Cardiac muscle cell (in vitro differentiated cells and primary cell): Measurements from ENCODE around the gene ZFP36L2. TPM values are rescaled to one million over a fixed set of nuclear protein-coding genes. Genes with fewer than 3 reads are reported as not detected.

Source experiments
- DNase-seq, 2 donors: peaks; one replicate each; pipeline versions ENCODE4 v3.0.0 to v3.0.0-alpha.2; 2010 to 2017; ENCODE audit warnings: low read depth in 1 of 2, low spot score in 1 of 2
- H3K27ac ChIP-seq: fragments of 200-600 bp; sonication (generic); 2 replicates; pipeline ENCODE4 v1.5.1; 2016
- H3K27me3 ChIP-seq: fragments of 200-600 bp; sonication (generic); 2 replicates; pipeline ENCODE4 v1.6.0; 2016; ENCODE audit warnings: control low read depth
- H3K36me3 ChIP-seq: fragments of 200-600 bp; sonication (generic); 2 replicates; pipeline ENCODE4 v1.5.1; 2016; ENCODE audit warnings: control low read depth
- H3K4me1 ChIP-seq: fragments of 200-600 bp; sonication (generic); 2 replicates; pipeline ENCODE4 v1.8.1; 2017; ENCODE audit warnings: low read depth, mild to moderate bottlenecking, mixed run types
- H3K4me3 ChIP-seq: fragments of 200-600 bp; sonication (generic); 2 replicates; pipeline ENCODE4 v1.5.1; 2016; ENCODE audit warnings: mild to moderate bottlenecking
- H3K9me3 ChIP-seq: fragments of 200-600 bp; sonication (generic); 2 replicates; pipeline ENCODE4 v1.5.1; 2017; ENCODE audit warnings: low read depth, mild to moderate bottlenecking, control low read depth
- polyA plus RNA-seq: library from polyadenylated mRNA; unstranded; fragments of >200 nt; fragmentation: Nextera tagmentation; extraction: Ambion mirVana; gene quantifications from 2 replicates; pipeline ENCODE4 v1.2.1, GENCODE V29; 2016
- total RNA-seq: library from RNA; depleted of rRNA; stranded (reverse); fragments of >200 nt; gene quantifications from 2 replicates; pipeline ENCODE4 v1.2.3, GENCODE V29; 2016
- TF ChIP-seq, protein P1 (sequence below): IDR thresholded peaks from 2 replicates; pipeline ENCODE4 v1.5.1; 2012; ENCODE audit warnings: low read depth, mild to moderate bottlenecking, low read length

ZFP36L2 gene
- total and polyA plus RNA-seq, 2 experiments from 2014 or later = 27.6 to 73.9 TPM

- TF ChIP-seq, protein P1, sequence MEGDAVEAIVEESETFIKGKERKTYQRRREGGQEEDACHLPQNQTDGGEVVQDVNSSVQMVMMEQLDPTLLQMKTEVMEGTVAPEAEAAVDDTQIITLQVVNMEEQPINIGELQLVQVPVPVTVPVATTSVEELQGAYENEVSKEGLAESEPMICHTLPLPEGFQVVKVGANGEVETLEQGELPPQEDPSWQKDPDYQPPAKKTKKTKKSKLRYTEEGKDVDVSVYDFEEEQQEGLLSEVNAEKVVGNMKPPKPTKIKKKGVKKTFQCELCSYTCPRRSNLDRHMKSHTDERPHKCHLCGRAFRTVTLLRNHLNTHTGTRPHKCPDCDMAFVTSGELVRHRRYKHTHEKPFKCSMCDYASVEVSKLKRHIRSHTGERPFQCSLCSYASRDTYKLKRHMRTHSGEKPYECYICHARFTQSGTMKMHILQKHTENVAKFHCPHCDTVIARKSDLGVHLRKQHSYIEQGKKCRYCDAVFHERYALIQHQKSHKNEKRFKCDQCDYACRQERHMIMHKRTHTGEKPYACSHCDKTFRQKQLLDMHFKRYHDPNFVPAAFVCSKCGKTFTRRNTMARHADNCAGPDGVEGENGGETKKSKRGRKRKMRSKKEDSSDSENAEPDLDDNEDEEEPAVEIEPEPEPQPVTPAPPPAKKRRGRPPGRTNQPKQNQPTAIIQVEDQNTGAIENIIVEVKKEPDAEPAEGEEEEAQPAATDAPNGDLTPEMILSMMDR = no peak
- Histone ChIP-seq H3K36me3 (no peaks in the 10 kb centered on the region), H3K27ac (no peak overlapping the region), H3K27me3 (no peaks in the 10 kb centered on the region), H3K4me3 (no peak overlapping the region), H3K4me1 (no peaks in the 10 kb centered on the region), H3K9me3 (no peaks in the 10 kb centered on the region)
- no peak for DNase-seq
Observed at GRCh38 chr2:43209204-43209717, 17.1 kb downstream of the ZFP36L2 start.

DNA sequence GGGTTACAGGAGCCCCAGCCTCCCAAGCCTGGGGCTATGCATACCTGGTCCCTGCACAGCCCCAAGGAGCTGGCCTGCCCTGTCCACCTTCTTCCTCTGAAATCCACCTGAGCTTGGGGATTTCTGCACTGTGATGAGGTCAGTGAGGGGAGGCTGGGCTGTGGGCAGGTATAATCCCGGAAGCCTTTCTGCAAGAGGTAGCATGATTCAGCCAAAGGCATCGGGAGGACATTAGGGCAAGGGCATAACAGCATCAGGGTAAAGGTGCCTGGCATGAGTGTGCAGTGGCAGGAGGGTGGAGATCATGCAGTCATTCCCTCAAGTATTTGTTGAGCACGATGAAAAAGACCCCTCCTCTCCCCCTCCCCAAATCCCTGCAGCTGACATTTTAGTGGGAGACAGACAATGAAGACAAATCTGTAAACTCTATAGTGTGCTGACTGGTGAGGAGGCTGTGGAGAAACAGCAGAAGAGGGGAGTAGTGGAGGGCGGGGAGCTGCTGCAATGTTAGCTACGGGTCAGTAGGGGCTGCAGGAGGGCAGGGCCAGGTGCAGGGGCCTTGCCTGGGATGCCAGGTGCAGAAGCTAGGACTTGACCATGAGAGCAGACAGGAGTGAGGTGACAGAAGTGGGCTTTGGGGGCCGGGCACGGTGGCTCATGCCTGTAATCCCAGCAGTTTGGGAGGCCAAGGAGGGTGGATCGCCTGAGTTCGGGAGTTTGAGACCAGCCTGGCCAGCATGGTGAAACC lies 18.7 kb downstream of the ZFP36L2 start:
- no peak for DNase-seq
- no peak overlapping the region for H3K27ac ChIP-seq
- no peaks in the 10 kb centered on the region for H3K36me3 ChIP-seq
- no peak overlapping the region for H3K4me3 ChIP-seq
- no peaks in the 10 kb centered on the region for H3K27me3 ChIP-seq
- TF ChIP-seq, protein P1 = no peak
- H3K9me3 ChIP-seq = no peaks in the 10 kb centered on the region
- no peaks in the 10 kb centered on the region for H3K4me1 ChIP-seq

- no peaks in the 10 kb centered on the region for H3K27me3 ChIP-seq
- TF ChIP-seq, protein P1 = no peak
- no peaks in the 10 kb centered on the region for H3K4me1 ChIP-seq
- H3K27ac ChIP-seq = no peak overlapping the region
- H3K9me3 ChIP-seq = no peaks in the 10 kb centered on the region
- no peak for DNase-seq
- no peaks in the 10 kb centered on the region for H3K36me3 ChIP-seq
- no peak overlapping the region for H3K4me3 ChIP-seq
Observed at GRCh38 chr2:43206602-43207001, 19.8 kb downstream of the ZFP36L2 start.

GRCh38 chr2:43203373-43203772 lies 23.0 kb downstream of the ZFP36L2 start:
- Histone ChIP-seq H3K4me1 (no peaks in the 10 kb centered on the region), H3K9me3 (no peaks in the 10 kb centered on the region), H3K27me3 (no peaks in the 10 kb centered on the region), H3K36me3 (no peaks in the 10 kb centered on the region), H3K27ac (no peak overlapping the region), H3K4me3 (no peak overlapping the region)
- TF ChIP-seq, protein P1 = no peak
- DNase-seq = no peak

- Histone ChIP-seq H3K9me3 (no peaks in the 10 kb centered on the region), H3K4me3 (no peak overlapping the region), H3K36me3 (no peaks in the 10 kb centered on the region), H3K4me1 (peaks cover 4% of the 10 kb centered on the region), H3K27ac (no peak overlapping the region), H3K27me3 (no peaks in the 10 kb centered on the region)
- TF ChIP-seq, protein P1 = no peak
- no peak for DNase-seq
Observed at GRCh38 chr2:43202289-43202688, 24.1 kb downstream of the ZFP36L2 start.
